Right lobe of liver (tissue), 6 donors: Measurements from ENCODE around the gene LONP2. TPM values are rescaled to one million over a fixed set of nuclear protein-coding genes. Genes with fewer than 3 reads are reported as not detected.

ENCODE experiments used
- ATAC-seq, 4 donors: fragments of 200-7000 bp; cut with Tn5 transposase; one replicate each; pipeline ENCODE4 v1.9.1; 2020; ENCODE audit warnings: mild to moderate bottlenecking in 4 of 4, moderate library complexity in 4 of 4
- DNase-seq, 3 donors: peaks; one replicate each; pipeline ENCODE4 v3.0.0-alpha.2; 2020
- H3K27ac ChIP-seq, 3 donors: fragments of 200-600 bp; one replicate each; pipeline ENCODE4 v1.8.0; 2022
- H3K27me3 ChIP-seq, 2 donors: fragments of 200-600 bp; one replicate each; pipeline ENCODE4 v1.8.0; 2022
- H3K36me3 ChIP-seq, 4 donors: fragments of 200-600 bp; sonication (generic) in 1 of 4; one replicate each; pipeline versions ENCODE4 v1.5.1 to v1.8.0; 2017 to 2022; ENCODE audit warnings: control low read depth in 1 of 4
- H3K4me1 ChIP-seq, 4 donors: fragments of 200-600 bp; sonication (generic) in 1 of 4; one replicate each; pipeline versions ENCODE4 v1.5.1 to v1.8.0; 2017 to 2022; ENCODE audit warnings: control low read depth in 1 of 4
- H3K4me3 ChIP-seq, 3 donors: fragments of 200-600 bp; one replicate each; pipeline ENCODE4 v1.8.0; 2022
- H3K9me3 ChIP-seq, 4 donors: fragments of 200-600 bp; sonication (generic) in 1 of 4; one replicate each; pipeline versions ENCODE4 v1.5.1 to v1.8.0; 2017 to 2022; ENCODE audit warnings: control low read depth in 1 of 4
- CTCF ChIP-seq, 4 donors: fragments of 200-600 bp in 3 of 4; fragments of 450-650 bp in 1 of 4; IDR thresholded peaks; one replicate each; pipeline versions ENCODE4 v1.5.1 to v1.8.0; 2016 to 2022; ENCODE audit warnings: antibody characterized with exemption in 4 of 4, mild to moderate bottlenecking in 2 of 4
- POLR2A ChIP-seq: fragments of 450-650 bp; IDR thresholded peaks from one replicate; pipeline ENCODE4 v1.6.1; 2017; ENCODE audit warnings: antibody characterized with exemption, mild to moderate bottlenecking
- WGBS: methylation state at CpG from one replicate; pipeline ENCODE4 v1.1.6; 2018; ENCODE audit warnings: low coverage, low lambda C conversion rate; ENCODE audit not compliant: insufficient coverage; ENCODE audit errors: missing lambda C conversion rate; 5-methylcytosine and 5-hydroxymethylcytosine counted together
- intact Hi-C, 2 donors: fragments of 100-400 bp; cut with DNase I; formaldehyde crosslinking; loops; one replicate each; pipeline versions ENCODE4 v1.11.2 to v1.14.1; 2022
- total RNA-seq, 6 experiments: library from RNA; depleted of rRNA in 2 of 6; stranded (reverse); fragments of >200 nt in 2 of 6; fragmentation: NEBNext Ultra II Directional in 3 of 6; extraction: Animal tissue kit (Norgen Biotek cat#: 25700) in 3 of 6; gene quantifications; one replicate each; pipeline versions ENCODE4 v1.1.0 to v1.2.4, GENCODE V29; 2016 to 2023
- donor health status: DM: no; HTN: yes; CAD: no.
- donor health status: DM: no; HTN: no; CAD: no.
- donor health status: DM: no; HTN: no; CAD: no.
- donor health status: DM: no; HTN: yes; CAD: no.
- donor health status: DM: no; HTN: yes; CAD: no.

LONP2 gene
- total RNA-seq, 6 experiments from 2014 or later, result 102 to 164 (median 153) TPM

GRCh38 chr16:48405153-48405552 is 161.1 kb downstream of the LONP2 start:
- WGBS, result 90% methylated on average over 1 of the region's 1 CpG
- Histone ChIP-seq H3K4me3 (no peak overlapping the region), H3K36me3 (no peaks in the 10 kb centered on the region), H3K9me3 (no peaks in the 10 kb centered on the region), H3K27me3 (no peaks in the 10 kb centered on the region), H3K4me1 (peaks cover 0 to 24% (median 9%) of the 10 kb centered on the region in 4 donors), H3K27ac (peak overlapping the region; percentile 40 to 83 (median 67))
- DNase-seq (peak in 1 of 3 donors; percentile 5), ATAC-seq (peak in 1 of 4 donors; percentile 6)
- intact Hi-C loops, result no loop called here
- no peak for TF ChIP-seq POLR2A
- no peak for TF ChIP-seq CTCF (IDR thresholded peaks at IDR 0.05)

GRCh38 chr16:48405907-48406306 is 161.8 kb downstream of the LONP2 start:
- TF ChIP-seq CTCF (IDR thresholded peaks at IDR 0.05) (no peak), POLR2A (peak; percentile 34)
- Histone ChIP-seq H3K27ac (peak overlapping the region; percentile 40 to 83 (median 67)), H3K36me3 (no peaks in the 10 kb centered on the region), H3K4me3 (no peak overlapping the region), H3K4me1 (peaks cover 0 to 30% (median 13%) of the 10 kb centered on the region in 4 donors), H3K27me3 (no peaks in the 10 kb centered on the region), H3K9me3 (no peaks in the 10 kb centered on the region)
- 46% methylated on average over 4 of the region's 4 CpGs for WGBS
- peak; percentile 27 to 62 (median 50) for ATAC-seq
- peak in 1 of 3 donors; percentile 17 for DNase-seq
- intact Hi-C loops, result no loop called here

Other genes starting within 250 kb of the LONP2 start
- gene ABCC12, start 88.3 kb upstream of the LONP2 start, total RNA-seq, result under 1 TPM in 1 of 6 experiments, not detected in 5; 0.07 TPM
- 1 to 10 TPM; 2.1 to 7.6 (median 3.3) TPM for gene ABCC11, start 3.2 kb downstream of the LONP2 start, total RNA-seq
- 10 to 100 TPM in 5 of 6 experiments, 1 to 10 TPM in 1; 8.1 to 14.0 (median 11.5) TPM for gene SIAH1, start 141.1 kb downstream of the LONP2 start, total RNA-seq